NT2/D1 (cell line): ENCODE measurements around the gene ATP8B2.
"Not testable (repeated sequence)": the region's sequence is repeated elsewhere in the genome, so short reads cannot be mapped to it uniquely, and the experiment has no call there.

Experiments used
- SUZ12 ChIP-seq: IDR thresholded peaks from 2 replicates; pipeline ENCODE4 v1.6.1; 2011; ENCODE audit not compliant: insufficient read length, insufficient read depth; ENCODE audit errors: extremely low read depth
- YY1 ChIP-seq: IDR thresholded peaks from 2 replicates; pipeline ENCODE4 v1.6.1; 2011; ENCODE audit not compliant: insufficient read length, insufficient read depth

DNA sequence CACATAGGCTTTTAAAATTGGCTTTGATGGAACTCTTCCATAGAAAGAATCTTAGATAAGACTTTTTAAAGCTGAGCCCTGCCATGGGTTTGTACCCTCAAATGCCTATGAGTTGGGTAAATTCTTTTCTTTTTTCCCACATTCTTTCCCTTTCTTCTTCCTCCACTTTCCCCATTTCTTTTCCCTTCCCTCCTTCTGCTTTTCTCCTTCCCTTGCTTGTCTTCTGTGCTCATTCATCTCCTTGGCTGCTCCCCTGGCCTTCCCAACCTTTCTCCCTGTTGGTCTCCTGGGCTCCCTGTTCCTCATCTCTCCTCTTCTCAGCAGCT is 3.8 kb upstream of the ATP8B2 start:
- not testable (repeated sequence) for TF ChIP-seq YY1, SUZ12
